WTC11 (cell line): Measurements from ENCODE around the gene DARS1. TPM values are rescaled to one million over a fixed set of nuclear protein-coding genes. Genes with fewer than 3 reads are reported as not detected.

Experiments
- ARID4B ChIP-seq: sonication (generic); formaldehyde crosslinking; IDR thresholded peaks from 2 replicates; pipeline ENCODE4 v1.8.0; 2023; ENCODE audit warnings: missing genetic modification reagents, mild to moderate bottlenecking, borderline replicate concordance
- ATF3 ChIP-seq: sonication (generic); formaldehyde crosslinking; conservative IDR thresholded peaks from 2 replicates; pipeline ENCODE4 v1.8.1; 2022; ENCODE audit warnings: mild to moderate bottlenecking, missing genetic modification reagents
- E2F1 ChIP-seq: sonication (generic); formaldehyde crosslinking; IDR thresholded peaks from 2 replicates; pipeline ENCODE4 v1.8.0; 2022; ENCODE audit warnings: mild to moderate bottlenecking, missing genetic modification reagents
- EMX1 ChIP-seq: fragments of 250-450 bp; sonication (Bioruptor Pico); IDR thresholded peaks from 2 replicates; pipeline ENCODE4 v1.8.0; 2021; ENCODE audit warnings: mild to moderate bottlenecking
- PRDM15 ChIP-seq: sonication (generic); formaldehyde crosslinking; IDR thresholded peaks from 2 replicates; pipeline ENCODE4 v1.8.0; 2022; ENCODE audit warnings: missing genetic modification reagents
- RELA ChIP-seq: sonication (generic); formaldehyde crosslinking; IDR thresholded peaks from 2 replicates; pipeline ENCODE4 v1.8.1; 2022; ENCODE audit warnings: missing genetic modification reagents, mild to moderate bottlenecking, borderline replicate concordance
- ZNF281 ChIP-seq: sonication (generic); formaldehyde crosslinking; IDR thresholded peaks from 2 replicates; pipeline ENCODE4 v1.8.0; 2023; ENCODE audit warnings: mild to moderate bottlenecking, missing genetic modification reagents
- ZNF532 ChIP-seq: fragments of 250-450 bp; sonication (Bioruptor Pico); IDR thresholded peaks from 2 replicates; pipeline ENCODE4 v1.9.0; 2021; ENCODE audit warnings: mild to moderate bottlenecking, borderline replicate concordance
- ZSCAN18 ChIP-seq: fragments of 250-450 bp; sonication (Bioruptor Pico); IDR thresholded peaks from 2 replicates; pipeline ENCODE4 v2.1.2; 2022; ENCODE audit warnings: mild to moderate bottlenecking, moderate library complexity
- total RNA-seq: library from RNA; stranded (reverse); gene quantifications from 3 replicates; pipeline ENCODE4 v1.2.3, GENCODE V29; 2021

DARS1 gene
- total RNA-seq, 1 experiment from 2014 or later = 80.9 TPM

- TF ChIP-seq ZSCAN18 = no peak
- no peak for TF ChIP-seq ARID4B (CRISPR knock-in tag)
- TF ChIP-seq RELA (CRISPR knock-in tag) = no peak
- TF ChIP-seq ZNF281 = no peak
- TF ChIP-seq ZNF532 (CRISPR knock-in tag) = no peak
- no peak for TF ChIP-seq E2F1 (CRISPR knock-in tag)
- TF ChIP-seq EMX1 (CRISPR knock-in tag) = no peak
- no peak for TF ChIP-seq ATF3
- TF ChIP-seq PRDM15 (CRISPR knock-in tag) = no peak
Observed at GRCh38 chr2:135948141-135948540, 37.3 kb downstream of the DARS1 start (continued).
